IMR-90 (cell line): ENCODE data around the gene SLC24A3. TPM values are rescaled to one million over a fixed set of nuclear protein-coding genes. Genes with fewer than 3 reads are reported as not detected.

Experiments
- ATAC-seq: fragments of 200-7000 bp; cut with Tn5 transposase; 2 replicates; pipeline ENCODE4 v1.9.1; 2020; ENCODE audit warnings: low read depth, mild to moderate bottlenecking, moderate library complexity
- BruUV-seq: library from RNA; stranded (reverse); fragments of 400-500 nt; replicated peaks from 2 replicates; lab custom pipeline; 2021; lab: Mats Ljungman, UMichigan
- CTCF ChIA-PET: fragments of 300-600 bp; formaldehyde crosslinking; extraction: SDS; loops from one replicate; lab custom pipeline; 2021; ENCODE audit warnings: antibody characterized with exemption; lab: Yijun Ruan, JAX
- POLR2A ChIA-PET: fragments of 300-600 bp; sonication (Branson Sonifier 250); formaldehyde crosslinking; loops from one replicate; lab custom pipeline; 2022; ENCODE audit warnings: antibody characterized with exemption; ENCODE audit not compliant: unreplicated experiment; lab: Charles Lee
- DNase-seq: peaks from one replicate; pipeline ENCODE4 v3.0.0; 2013
- H2AFZ ChIP-seq: replicated peaks from 2 replicates; pipeline ENCODE3; 2013; ENCODE audit warnings: low read length, mild to moderate bottlenecking; ENCODE audit not compliant: poor library complexity
- H2AK5ac ChIP-seq: 2 replicates; pipeline ENCODE4 v1.6.1; 2013; ENCODE audit warnings: low read depth, low read length, inconsistent platforms
- H2AK9ac ChIP-seq: replicated peaks from 2 replicates; pipeline ENCODE3; 2013; ENCODE audit warnings: mild to moderate bottlenecking, low read depth, low read length, moderate library complexity; ENCODE audit not compliant: poor library complexity
- H2BK120ac ChIP-seq: 2 replicates; pipeline ENCODE4 v1.6.1; 2013; ENCODE audit warnings: low read depth, low read length, inconsistent platforms
- H2BK15ac ChIP-seq: 3 replicates; pipeline ENCODE4 v1.6.1; 2013; ENCODE audit warnings: low read depth, low read length, inconsistent platforms
- H2BK20ac ChIP-seq: 2 replicates; pipeline ENCODE4 v1.6.1; 2013; ENCODE audit warnings: low read depth, mild to moderate bottlenecking, inconsistent platforms, low read length, moderate library complexity
- H2BK5ac ChIP-seq: 2 replicates; pipeline ENCODE4 v1.6.1; 2013; ENCODE audit warnings: mild to moderate bottlenecking, low read depth, low read length, inconsistent platforms; ENCODE audit not compliant: poor library complexity, severe bottlenecking
- H3K14ac ChIP-seq: replicated peaks from 2 replicates; pipeline ENCODE4 v1.6.1; 2013; ENCODE audit warnings: low read depth, low read length, inconsistent platforms
- H3K18ac ChIP-seq: 2 replicates; pipeline ENCODE4 v1.6.1; 2013; ENCODE audit warnings: low read depth, low read length, control low read depth
- H3K23ac ChIP-seq: 2 replicates; pipeline ENCODE4 v1.6.1; 2013; ENCODE audit warnings: low read depth, low read length, inconsistent platforms
- H3K27ac ChIP-seq: 2 replicates; pipeline ENCODE4 v1.5.1; 2013; ENCODE audit warnings: mild to moderate bottlenecking, control low read depth, low read length; ENCODE audit not compliant: insufficient read depth
- H3K27me3 ChIP-seq: 2 replicates; pipeline ENCODE4 v1.6.1; 2013; ENCODE audit warnings: low read length; ENCODE audit not compliant: control insufficient read depth, insufficient read depth
- H3K36me3 ChIP-seq: 2 replicates; pipeline ENCODE4 v1.6.1; 2013; ENCODE audit warnings: low read length, mixed read lengths; ENCODE audit not compliant: control insufficient read depth, insufficient read depth
- H3K4ac ChIP-seq: 2 replicates; pipeline ENCODE4 v1.6.1; 2013; ENCODE audit warnings: low read depth, low read length, inconsistent platforms
- H3K4me1 ChIP-seq: 2 replicates; pipeline ENCODE4 v1.6.1; 2013; ENCODE audit warnings: low read length, mixed read lengths; ENCODE audit not compliant: control insufficient read depth, insufficient read depth
- H3K4me2 ChIP-seq: 2 replicates; pipeline ENCODE4 v1.6.1; 2013; ENCODE audit warnings: low read depth, mild to moderate bottlenecking, control low read depth, low read length, moderate library complexity
- H3K4me3 ChIP-seq: 2 replicates; pipeline ENCODE4 v1.5.1; 2013; ENCODE audit warnings: low read depth, mild to moderate bottlenecking, control low read depth, low read length, moderate library complexity; ENCODE audit not compliant: insufficient read depth
- H3K56ac ChIP-seq: 2 replicates; pipeline ENCODE4 v1.6.1; 2013; ENCODE audit warnings: low read length, inconsistent platforms; ENCODE audit not compliant: insufficient read depth; ENCODE audit errors: extremely low read depth
- H3K79me1 ChIP-seq, 2 experiments: 2 replicates each; pipeline ENCODE4 v1.6.1; 2013; ENCODE audit warnings: low read length in 2 of 2, inconsistent platforms in 1 of 2, low read depth in 1 of 2
- H3K9ac ChIP-seq: 2 replicates; pipeline ENCODE4 v1.6.1; 2013; ENCODE audit warnings: low read depth, low read length, control low read depth
- H3K9me1 ChIP-seq: 2 replicates; pipeline ENCODE4 v1.6.1; 2013; ENCODE audit warnings: low read length, inconsistent platforms; ENCODE audit not compliant: insufficient read depth
- H3K9me3 ChIP-seq: 2 replicates; pipeline ENCODE4 v1.6.1; 2013; ENCODE audit warnings: low read length; ENCODE audit not compliant: control insufficient read depth, insufficient read depth
- H4K20me1 ChIP-seq: 2 replicates; pipeline ENCODE4 v1.6.1; 2013; ENCODE audit warnings: low read length, inconsistent platforms; ENCODE audit not compliant: insufficient read depth
- H4K5ac ChIP-seq: 2 replicates; pipeline ENCODE4 v1.6.1; 2013; ENCODE audit warnings: mild to moderate bottlenecking, low read depth, low read length, control low read depth
- H4K8ac ChIP-seq, 2 experiments: 2 replicates each; pipeline ENCODE4 v1.6.1; 2013; ENCODE audit warnings: low read depth in 2 of 2, low read length in 2 of 2, control low read depth in 1 of 2, inconsistent platforms in 1 of 2
- H4K91ac ChIP-seq: 2 replicates; pipeline ENCODE4 v1.6.1; 2013; ENCODE audit warnings: low read depth, low read length, inconsistent platforms; ENCODE audit not compliant: insufficient read depth
- BHLHE40 ChIP-seq: fragments of 150-350 bp; IDR thresholded peaks from 2 replicates; pipeline ENCODE4 v1.6.1; 2016; ENCODE audit warnings: mild to moderate bottlenecking, low read depth, low read length
- CEBPB ChIP-seq: IDR thresholded peaks from 2 replicates; pipeline ENCODE4 v1.6.1; 2012; ENCODE audit warnings: low read depth, low read length, improper control_type of control experiment
- CHD1 ChIP-seq: IDR thresholded peaks from 2 replicates; pipeline ENCODE4 v1.6.1; 2012; ENCODE audit warnings: low read depth, low read length, improper control_type of control experiment
- CTCF ChIP-seq: conservative IDR thresholded peaks from 2 replicates; pipeline ENCODE4 v1.5.1; 2012; ENCODE audit warnings: mild to moderate bottlenecking, low read depth, low read length, improper control_type of control experiment
- MAFK ChIP-seq: IDR thresholded peaks from 2 replicates; pipeline ENCODE4 v1.6.1; 2012; ENCODE audit warnings: low read depth, low read length, improper control_type of control experiment
- MXI1 ChIP-seq: IDR thresholded peaks from 2 replicates; pipeline ENCODE4 v1.6.1; 2012; ENCODE audit warnings: low read depth, mild to moderate bottlenecking, low read length, moderate library complexity, borderline replicate concordance
- POLR2A ChIP-seq: IDR thresholded peaks from 2 replicates; pipeline ENCODE4 v1.6.1; 2012; ENCODE audit warnings: mild to moderate bottlenecking, low read depth, low read length
- RAD21 ChIP-seq: IDR thresholded peaks from 2 replicates; pipeline ENCODE4 v1.6.1; 2012; ENCODE audit warnings: low read length, improper control_type of control experiment
- RCOR1 ChIP-seq: IDR thresholded peaks from 2 replicates; pipeline ENCODE4 v1.6.1; 2012; ENCODE audit warnings: mild to moderate bottlenecking, low read length, improper control_type of control experiment; ENCODE audit not compliant: insufficient replicate concordance
- RFX5 ChIP-seq: IDR thresholded peaks from 2 replicates; pipeline ENCODE4 v1.8.0; 2012; ENCODE audit warnings: low read depth, mild to moderate bottlenecking, low read length, moderate library complexity
- SMC3 ChIP-seq: fragments of 150-350 bp; IDR thresholded peaks from 2 replicates; pipeline ENCODE4 v1.6.1; 2016; ENCODE audit warnings: low read depth, mild to moderate bottlenecking, antibody characterized with exemption, low read length, moderate library complexity
- USF2 ChIP-seq: fragments of 150-350 bp; IDR thresholded peaks from 2 replicates; pipeline ENCODE4 v1.6.1; 2017; ENCODE audit warnings: mild to moderate bottlenecking, antibody characterized with exemption, low read length, low read depth
- WGBS, 2 experiments: methylation state at CpG; one replicate each; pipeline versions ENCODE4 v1.1.5 to v1.1.7; 2013; ENCODE audit warnings: missing lambda C conversion rate in 2 of 2; ENCODE audit not compliant: insufficient read length in 1 of 2; ENCODE audit errors: extremely low coverage in 2 of 2; 5-methylcytosine and 5-hydroxymethylcytosine counted together
- dilution Hi-C: fragments of 300-500 bp; cut with HindIII; formaldehyde crosslinking; loops from one replicate; pipeline ENCODE4 v1.14.3; 2018; ENCODE audit warnings: low sequenced_read_pairs; ENCODE audit not compliant: unreplicated experiment
- in situ Hi-C: fragments of 300-500 bp; cut with MboI; formaldehyde crosslinking; loops from 3 replicates; pipeline ENCODE4 v1.14.3; 2019; ENCODE audit warnings: low sequenced_read_pairs, inconsistent platforms, mixed read lengths
- intact Hi-C: fragments of 100-400 bp; cut with micrococcal nuclease; formaldehyde crosslinking; loops from 2 replicates; pipeline ENCODE4 v1.10.0; 2022
- polyA plus RNA-seq, 3 experiments: library from polyadenylated mRNA; depleted of rRNA; stranded (reverse); fragments of >200 nt; gene quantifications; 2 replicates each; pipeline ENCODE4 v1.2.3, GENCODE V29; 2012; ENCODE audit warnings: low replicate concordance in 1 of 3
- total RNA-seq: library from RNA; depleted of rRNA; stranded (reverse); fragments of >200 nt; gene quantifications from 2 replicates; pipeline ENCODE4 v1.2.3, GENCODE V29; 2012

SLC24A3 gene
- total and polyA plus RNA-seq, 2 of the 4 experiments (the other 2 are of a cell fraction) = not detected

DNA sequence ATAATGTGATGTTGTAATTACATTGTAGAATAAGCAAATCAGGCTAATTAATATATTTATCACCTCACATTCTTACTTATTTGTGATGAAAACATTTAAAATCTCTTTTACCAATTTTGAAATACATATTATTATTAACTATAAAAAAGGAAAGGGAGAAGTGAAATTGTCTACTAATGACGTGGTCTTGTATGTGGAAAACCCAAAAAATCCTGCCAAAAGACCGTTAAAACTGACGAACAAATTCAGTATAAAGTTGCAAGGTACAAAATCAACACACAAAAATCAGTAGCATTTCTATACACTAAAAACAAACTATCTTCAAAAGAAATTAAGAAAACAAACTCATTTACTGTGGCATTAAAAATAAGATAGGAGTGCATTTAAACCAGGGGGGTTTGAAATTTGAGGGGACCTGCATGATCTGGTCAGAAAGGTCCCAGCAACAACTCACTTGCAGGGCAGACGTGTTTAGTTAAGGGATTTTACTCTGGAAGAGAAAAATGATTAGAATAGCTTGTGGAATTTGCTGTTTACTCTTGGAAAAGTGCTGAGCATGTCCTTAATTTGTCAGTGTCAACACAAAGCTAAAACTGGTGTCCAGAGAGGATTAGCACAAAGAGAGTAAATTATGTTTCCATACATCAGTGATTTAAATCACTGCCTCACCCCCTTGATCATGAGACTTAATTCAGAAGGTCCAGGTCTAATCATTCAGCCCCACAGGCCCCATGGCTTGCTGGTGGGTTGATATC is 310.6 kb downstream of the SLC24A3 start:
- H4K20me1 ChIP-seq = no peaks in the 10 kb centered on the region
- no peaks in the 10 kb centered on the region for H3K36me3 ChIP-seq
- no peak overlapping the region for H2BK20ac ChIP-seq
- CTCF ChIA-PET = no interaction called here
- H4K8ac ChIP-seq = no peak overlapping the region
- no peaks in the 10 kb centered on the region for H3K9me3 ChIP-seq
- H3K14ac ChIP-seq = no peak overlapping the region
- no peaks in the 10 kb centered on the region for H3K27me3 ChIP-seq
- intact Hi-C loops = no loop called here
- H3K4ac ChIP-seq = no peak overlapping the region
- H3K4me2 ChIP-seq = no peak overlapping the region
- no peak for ATAC-seq
- no peak overlapping the region for H2AK9ac ChIP-seq
- no peak overlapping the region for H3K27ac ChIP-seq
- H3K4me1 ChIP-seq = no peaks in the 10 kb centered on the region
- H2AK5ac ChIP-seq = no peak overlapping the region
- no peak overlapping the region for H4K5ac ChIP-seq
- no peak overlapping the region for H3K4me3 ChIP-seq
- TF ChIP-seq RFX5 (no peak), CHD1 (no peak), BHLHE40 (no peak), CEBPB (no peak), CTCF (no peak), MXI1 (no peak), POLR2A (no peak), SMC3 (no peak), MAFK (no peak), USF2 (no peak), RAD21 (no peak), RCOR1 (no peak)
- H3K18ac ChIP-seq = no peak overlapping the region
- H3K56ac ChIP-seq = no peak overlapping the region
- no peak for DNase-seq
- in situ Hi-C loops = no loop called here
- WGBS, 2 experiments = 0% methylated on average over 1 of the region's 4 CpGs; no CpG with 5 or more reads in 1 of the 2 experiments
- dilution Hi-C loops = no loop called here
- BruUV-seq = no TSS peak
- no peak overlapping the region for H4K91ac ChIP-seq
- no peaks in the 10 kb centered on the region for H3K9me1 ChIP-seq
- POLR2A ChIA-PET = no interaction called here
- H3K23ac ChIP-seq = no peak overlapping the region
- H3K9ac ChIP-seq = no peak overlapping the region
- no peak overlapping the region for H2BK120ac ChIP-seq
- H3K79me1 ChIP-seq = no peaks in the 10 kb centered on the region
- no peak overlapping the region for H2BK15ac ChIP-seq
- no peak overlapping the region for H2BK5ac ChIP-seq
- no peak overlapping the region for H2AFZ ChIP-seq
